ENCODE data around the gene HIRA. TPM values are rescaled to one million over a fixed set of nuclear protein-coding genes. Genes with fewer than 3 reads are reported as not detected.

Gene HIRA
- total RNA-seq, 5 donors from 2014 or later (not counting 1 experiment from before 2014, with no cell fraction given) = 24.4 to 31.4 (median 29.2) TPM

DNA sequence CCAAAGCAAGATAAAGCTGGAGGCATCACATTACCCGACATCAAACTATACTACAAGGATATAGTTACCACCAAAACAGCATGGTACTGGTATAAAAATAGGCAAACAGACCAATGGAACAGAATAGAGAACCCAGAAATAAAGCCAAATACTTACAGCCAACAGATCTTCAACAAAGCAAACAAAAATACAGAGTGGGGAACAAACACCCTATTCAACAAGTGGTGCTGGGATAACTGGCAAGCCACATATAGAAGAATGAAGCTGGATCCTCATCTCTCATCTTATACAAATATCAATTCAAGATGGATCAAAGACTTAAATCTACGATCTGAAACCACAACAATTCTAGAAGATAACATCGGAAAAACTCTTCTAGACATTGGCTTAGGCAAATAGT is 90.0 kb downstream of the HIRA start:
- H3K4me3 ChIP-seq (ENCODE audit: control insufficient read depth in 1 of 2, extremely low read depth in 1 of 2, low read length in 1 of 2) = no peak overlapping the region
- H3K27me3 ChIP-seq (replicated peaks in 1 of 2; ENCODE audit: control insufficient read depth in 2 of 2, extremely low read depth in 1 of 2, insufficient read depth in 2 of 2, low read length in 1 of 2) = no peaks in the 10 kb centered on the region
- DNase-seq = no peak
- ATAC-seq (replicated peaks in 1 of 4) = no peak
- Mint-ChIP-seq H3K4me1 (peaks cover 0 to 2% (median 0%) of the 10 kb centered on the region in 3 donors), H3K27ac (no peak overlapping the region), H3K27me3 (no peaks in the 10 kb centered on the region), H3K4me3 (no peak overlapping the region), H3K36me3 (peaks cover 94% of the 10 kb centered on the region), H3K9me3 (peaks cover 20 to 38% (median 27%) of the 10 kb centered on the region in 3 donors)
- H3K27ac ChIP-seq (ENCODE audit: low read length) = no peak overlapping the region
- no peaks in the 10 kb centered on the region for H3K4me1 ChIP-seq (ENCODE audit: control insufficient read depth in 1 of 2, extremely low read depth in 1 of 2, insufficient read depth in 2 of 2, low read length in 2 of 2)
- ChIA-PET POLR2A (no interaction called here), CTCF (no interaction called here)
- peaks cover 7 to 46% of the 10 kb centered on the region in 2 donors for H3K36me3 ChIP-seq (ENCODE audit: control insufficient read depth in 2 of 2, extremely low read depth in 1 of 2, insufficient read depth in 1 of 2, low read length in 1 of 2)
- WGBS (ENCODE audit: insufficient coverage) = no CpG with 5 or more reads among the region's 3 CpGs
- H3K9me3 ChIP-seq = peaks cover 3% of the 10 kb centered on the region

DNA sequence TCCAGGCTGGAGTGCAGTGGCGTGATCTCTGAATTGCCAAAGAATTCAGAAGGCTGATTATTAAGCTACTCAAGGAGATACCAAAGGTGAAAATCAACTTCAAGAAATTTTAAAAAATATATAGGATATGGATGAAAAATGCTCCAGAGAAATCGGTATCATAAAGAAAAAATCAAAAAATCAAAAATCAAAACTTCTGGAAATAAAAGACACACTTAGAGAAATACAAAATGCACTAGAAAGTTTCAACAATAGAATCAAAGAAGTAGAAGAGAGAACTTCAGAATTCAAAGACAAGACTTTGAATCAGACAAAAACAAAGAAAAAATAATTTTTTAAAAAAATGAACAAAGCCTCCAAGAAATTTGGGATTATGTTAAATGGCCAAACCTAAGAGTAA is 94.4 kb downstream of the HIRA start:
- Histone ChIP-seq H3K36me3 (ENCODE audit: control insufficient read depth in 2 of 2, extremely low read depth in 1 of 2, insufficient read depth in 1 of 2, low read length in 1 of 2) (peaks cover 11 to 43% of the 10 kb centered on the region in 2 donors), H3K27me3 (replicated peaks in 1 of 2; ENCODE audit: control insufficient read depth in 2 of 2, extremely low read depth in 1 of 2, insufficient read depth in 2 of 2, low read length in 1 of 2) (no peaks in the 10 kb centered on the region), H3K4me3 (ENCODE audit: control insufficient read depth in 1 of 2, extremely low read depth in 1 of 2, low read length in 1 of 2) (no peak overlapping the region), H3K27ac (ENCODE audit: low read length) (no peak overlapping the region), H3K4me1 (ENCODE audit: control insufficient read depth in 1 of 2, extremely low read depth in 1 of 2, insufficient read depth in 2 of 2, low read length in 2 of 2) (no peaks in the 10 kb centered on the region), H3K9me3 (peaks cover 6% of the 10 kb centered on the region)
- POLR2A ChIA-PET = no interaction called here
- Mint-ChIP-seq H3K27ac (no peak overlapping the region), H3K36me3 (peaks cover 88% of the 10 kb centered on the region), H3K27me3 (no peaks in the 10 kb centered on the region), H3K4me1 (no peaks in the 10 kb centered on the region), H3K4me3 (no peak overlapping the region), H3K9me3 (peaks cover 27 to 52% (median 37%) of the 10 kb centered on the region in 3 donors)
- ATAC-seq (replicated peaks in 1 of 4) (no peak), DNase-seq (no peak)
- WGBS (ENCODE audit: insufficient coverage) = no CpG with 5 or more reads among the region's 2 CpGs
- CTCF ChIA-PET = no interaction called here

DNA sequence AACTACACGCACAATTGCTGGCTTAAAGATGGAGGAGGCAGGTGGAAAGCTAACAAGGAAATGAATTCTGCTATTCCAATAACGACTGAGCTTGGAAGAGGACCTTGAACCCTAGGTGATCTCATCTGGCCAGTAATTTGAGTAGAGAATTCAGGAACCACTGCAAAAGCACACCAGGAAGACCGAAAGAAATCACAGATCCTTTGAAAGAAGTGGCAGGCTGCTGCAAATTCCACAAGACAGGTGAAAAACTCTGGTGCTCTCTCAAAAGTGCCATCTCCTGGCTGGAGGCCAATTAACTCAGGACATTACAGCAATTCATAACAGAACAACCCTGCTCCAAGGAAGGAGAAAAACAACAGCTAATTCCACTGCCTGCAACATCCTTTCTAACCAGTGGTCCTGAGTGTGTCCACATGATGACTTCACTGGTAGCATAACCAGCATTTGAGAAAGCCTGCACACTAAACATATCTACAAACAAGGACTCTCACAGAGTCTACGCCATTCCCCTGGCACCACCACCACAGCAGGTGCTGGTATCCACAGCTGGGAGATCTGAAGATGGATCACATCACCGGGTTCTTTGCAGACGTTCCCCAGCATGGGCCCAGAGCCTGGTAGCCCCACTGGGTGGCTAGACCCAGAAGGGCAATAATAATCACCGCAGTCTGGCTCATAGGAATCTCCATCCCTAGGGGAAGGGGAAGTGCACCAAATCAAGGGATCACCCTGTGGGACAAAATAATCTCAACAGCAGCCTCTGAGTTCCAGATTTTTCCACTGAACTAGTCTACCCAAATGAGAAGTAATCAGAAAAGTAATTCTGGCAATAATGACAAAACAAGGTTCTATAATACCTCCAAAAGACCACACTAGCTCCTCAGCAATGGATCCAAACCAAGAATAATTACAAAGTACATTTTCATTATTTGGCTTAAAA is 95.1 kb downstream of the HIRA start:
- Mint-ChIP-seq H3K27ac (no peak overlapping the region), H3K4me3 (no peak overlapping the region)
- CTCF ChIA-PET = no interaction called here

DNA sequence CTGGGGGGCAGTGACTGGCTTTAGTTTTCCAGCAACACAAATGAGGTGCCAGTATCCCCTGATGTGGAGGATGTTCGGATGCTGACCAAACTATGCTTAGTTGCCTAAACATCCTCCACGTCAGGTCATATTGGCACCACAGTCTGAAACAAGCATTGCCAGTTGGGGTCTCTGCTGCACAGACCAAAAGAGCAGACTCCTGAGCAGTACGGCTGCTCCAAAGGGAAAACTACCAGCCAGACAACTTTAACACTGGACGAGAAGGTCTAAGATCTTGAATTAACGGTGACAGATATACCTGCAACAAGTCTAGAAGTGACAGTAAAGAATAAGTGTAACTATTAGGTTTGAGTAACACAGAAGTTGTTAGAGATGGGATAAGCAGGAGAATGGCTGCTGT is 99.6 kb downstream of the HIRA start:
- 100% methylated on average over 3 of the region's 5 CpGs for WGBS (ENCODE audit: insufficient coverage)
- Mint-ChIP-seq H3K9me3 (peaks cover 10 to 20% (median 20%) of the 10 kb centered on the region in 3 donors), H3K4me1 (no peaks in the 10 kb centered on the region), H3K36me3 (peaks cover 77% of the 10 kb centered on the region), H3K27me3 (no peaks in the 10 kb centered on the region), H3K27ac (no peak overlapping the region), H3K4me3 (no peak overlapping the region)
- Histone ChIP-seq H3K4me1 (ENCODE audit: control insufficient read depth in 1 of 2, extremely low read depth in 1 of 2, insufficient read depth in 2 of 2, low read length in 2 of 2) (no peaks in the 10 kb centered on the region), H3K36me3 (ENCODE audit: control insufficient read depth in 2 of 2, extremely low read depth in 1 of 2, insufficient read depth in 1 of 2, low read length in 1 of 2) (peaks cover 26 to 52% of the 10 kb centered on the region in 2 donors), H3K27me3 (replicated peaks in 1 of 2; ENCODE audit: control insufficient read depth in 2 of 2, extremely low read depth in 1 of 2, insufficient read depth in 2 of 2, low read length in 1 of 2) (no peaks in the 10 kb centered on the region), H3K9me3 (peaks cover 3% of the 10 kb centered on the region), H3K4me3 (ENCODE audit: control insufficient read depth in 1 of 2, extremely low read depth in 1 of 2, low read length in 1 of 2) (no peak overlapping the region), H3K27ac (ENCODE audit: low read length) (no peak overlapping the region)
- DNase-seq = no peak
- ChIA-PET CTCF (no interaction called here), POLR2A (no interaction called here)
- ATAC-seq (replicated peaks in 1 of 4) = no peak

More for the DNA sequence above, 95.1 kb downstream of the HIRA start:
- 100% methylated on average over 6 of the region's 7 CpGs for WGBS (ENCODE audit: insufficient coverage)
- H3K27ac ChIP-seq (ENCODE audit: low read length) = no peak overlapping the region
- no peak for DNase-seq
- peaks cover 18 to 49% of the 10 kb centered on the region in 2 donors for H3K36me3 ChIP-seq (ENCODE audit: control insufficient read depth in 2 of 2, extremely low read depth in 1 of 2, insufficient read depth in 1 of 2, low read length in 1 of 2)
- no peak for ATAC-seq (replicated peaks in 1 of 4)
- peaks cover 6% of the 10 kb centered on the region for H3K9me3 ChIP-seq
- POLR2A ChIA-PET = no interaction called here
- H3K27me3 Mint-ChIP-seq = no peaks in the 10 kb centered on the region
- H3K9me3 Mint-ChIP-seq = peaks cover 23 to 48% (median 36%) of the 10 kb centered on the region in 3 donors
- no peak overlapping the region for H3K4me3 ChIP-seq (ENCODE audit: control insufficient read depth in 1 of 2, extremely low read depth in 1 of 2, low read length in 1 of 2)
- peaks cover 88% of the 10 kb centered on the region for H3K36me3 Mint-ChIP-seq
- no peaks in the 10 kb centered on the region for H3K4me1 ChIP-seq (ENCODE audit: control insufficient read depth in 1 of 2, extremely low read depth in 1 of 2, insufficient read depth in 2 of 2, low read length in 2 of 2)
- H3K27me3 ChIP-seq (replicated peaks in 1 of 2; ENCODE audit: control insufficient read depth in 2 of 2, extremely low read depth in 1 of 2, insufficient read depth in 2 of 2, low read length in 1 of 2) = no peaks in the 10 kb centered on the region
- no peaks in the 10 kb centered on the region for H3K4me1 Mint-ChIP-seq

DNA sequence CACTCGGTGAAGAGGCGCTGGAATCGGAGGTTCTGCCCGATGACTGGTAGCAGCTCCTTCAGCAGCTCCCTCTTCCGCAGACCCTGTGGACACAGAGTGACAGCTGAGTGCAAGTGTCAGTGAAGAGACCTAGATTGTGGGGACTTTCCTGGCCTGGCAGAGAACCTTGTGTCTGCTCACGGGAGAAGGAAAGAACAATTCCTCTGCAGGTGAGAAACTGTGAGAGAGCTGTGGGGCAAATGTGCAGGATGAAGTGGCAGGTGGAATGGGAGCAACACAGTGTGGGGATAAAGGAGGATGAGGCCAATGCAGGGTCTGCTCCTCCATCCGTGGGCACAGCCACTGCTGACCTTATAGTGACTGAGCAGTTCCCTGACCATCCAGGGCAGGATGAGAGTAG is 100.1 kb downstream of the HIRA start:
- no peak for ATAC-seq (replicated peaks in 1 of 4)
- CTCF ChIA-PET = no interaction called here
- Mint-ChIP-seq H3K4me3 (no peak overlapping the region), H3K36me3 (peaks cover 72% of the 10 kb centered on the region), H3K27me3 (no peaks in the 10 kb centered on the region), H3K9me3 (peaks cover 10 to 20% (median 20%) of the 10 kb centered on the region in 3 donors), H3K4me1 (no peaks in the 10 kb centered on the region), H3K27ac (no peak overlapping the region)
- H3K4me3 ChIP-seq (ENCODE audit: control insufficient read depth in 1 of 2, extremely low read depth in 1 of 2, low read length in 1 of 2) = no peak overlapping the region
- no peaks in the 10 kb centered on the region for H3K27me3 ChIP-seq (replicated peaks in 1 of 2; ENCODE audit: control insufficient read depth in 2 of 2, extremely low read depth in 1 of 2, insufficient read depth in 2 of 2, low read length in 1 of 2)
- H3K27ac ChIP-seq (ENCODE audit: low read length) = no peak overlapping the region
- WGBS (ENCODE audit: insufficient coverage) = 95% methylated on average over 7 of the region's 7 CpGs
- H3K36me3 ChIP-seq (ENCODE audit: control insufficient read depth in 2 of 2, extremely low read depth in 1 of 2, insufficient read depth in 1 of 2, low read length in 1 of 2) = peaks cover 26 to 47% of the 10 kb centered on the region in 2 donors
- POLR2A ChIA-PET = no interaction called here
- no peak for DNase-seq
- no peaks in the 10 kb centered on the region for H3K4me1 ChIP-seq (ENCODE audit: control insufficient read depth in 1 of 2, extremely low read depth in 1 of 2, insufficient read depth in 2 of 2, low read length in 2 of 2)
- H3K9me3 ChIP-seq = peaks cover 3% of the 10 kb centered on the region

DNA sequence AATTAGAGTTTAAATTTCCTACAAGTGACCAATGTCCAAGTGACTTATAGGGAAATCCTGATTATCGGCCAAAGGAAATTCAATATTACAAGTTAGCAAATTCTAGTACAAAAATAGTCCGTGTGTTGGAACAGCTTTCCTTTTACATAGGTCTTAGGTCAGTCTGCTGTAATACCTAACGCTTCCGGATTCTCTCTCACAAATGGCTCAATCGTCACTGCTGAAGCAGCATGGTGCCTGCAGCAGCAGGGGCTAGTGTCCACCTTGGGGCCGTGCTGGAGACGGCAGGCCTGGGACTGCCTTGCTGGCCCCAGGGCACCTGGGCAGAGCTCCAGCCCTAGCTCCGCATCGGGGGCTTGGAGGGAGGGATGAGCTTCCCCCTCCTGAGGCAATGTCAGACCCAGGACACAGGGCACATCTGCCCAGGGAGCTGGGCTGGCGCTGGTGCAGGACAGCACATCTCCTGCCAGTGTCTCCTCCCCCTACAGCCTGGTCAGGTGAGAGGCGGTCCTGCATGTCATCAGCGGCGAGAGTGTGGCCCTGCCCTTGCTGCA is 100.6 kb downstream of the HIRA start:
- ATAC-seq (replicated peaks in 1 of 4) (no peak), DNase-seq (no peak)
- no peaks in the 10 kb centered on the region for H3K27me3 Mint-ChIP-seq
- peaks cover 10 to 24% (median 23%) of the 10 kb centered on the region in 3 donors for H3K9me3 Mint-ChIP-seq
- CTCF ChIA-PET = no interaction called here
- POLR2A ChIA-PET = no interaction called here
- H3K4me1 Mint-ChIP-seq = no peaks in the 10 kb centered on the region
- H3K27ac ChIP-seq (ENCODE audit: low read length) = no peak overlapping the region
- H3K4me3 ChIP-seq (ENCODE audit: control insufficient read depth in 1 of 2, extremely low read depth in 1 of 2, low read length in 1 of 2) = no peak overlapping the region
- WGBS (ENCODE audit: insufficient coverage) = 100% methylated on average over 11 of the region's 13 CpGs
- peaks cover 26 to 41% of the 10 kb centered on the region in 2 donors for H3K36me3 ChIP-seq (ENCODE audit: control insufficient read depth in 2 of 2, extremely low read depth in 1 of 2, insufficient read depth in 1 of 2, low read length in 1 of 2)
- H3K27me3 ChIP-seq (replicated peaks in 1 of 2; ENCODE audit: control insufficient read depth in 2 of 2, extremely low read depth in 1 of 2, insufficient read depth in 2 of 2, low read length in 1 of 2) = no peaks in the 10 kb centered on the region
- peaks cover 3% of the 10 kb centered on the region for H3K9me3 ChIP-seq
- H3K4me3 Mint-ChIP-seq = no peak overlapping the region
- no peaks in the 10 kb centered on the region for H3K4me1 ChIP-seq (ENCODE audit: control insufficient read depth in 1 of 2, extremely low read depth in 1 of 2, insufficient read depth in 2 of 2, low read length in 2 of 2)
- H3K27ac Mint-ChIP-seq = no peak overlapping the region
- peaks cover 66% of the 10 kb centered on the region for H3K36me3 Mint-ChIP-seq
